Measurements from ENCODE around the gene MAG. TPM values are rescaled to one million over a fixed set of nuclear protein-coding genes. Genes with fewer than 3 reads are reported as not detected.

MAG gene
- total and polyA plus RNA-seq, 2 of the 8 experiments (the other 6 are each of a cell fraction or from before 2014, with no cell fraction given), result 0.20 to 1.3 TPM

- Histone ChIP-seq H2BK120ac (replicated peaks; ENCODE audit: low read depth, low read length) (no peak overlapping the region), H3K27ac (ENCODE audit: low read depth, low read length) (peak overlapping the region; percentile 93), H3K23me2 (ENCODE audit: low read depth, low read length) (no peaks in the 10 kb centered on the region; the same call in 1 of the 2 replicates), H4K5ac (ENCODE audit: insufficient read length, low read depth, low read length) (peak overlapping the region; percentile 13), H3K4me3 (ENCODE audit: extremely low read depth in 1 of 4, insufficient read depth in 2 of 4, low read depth in 3 of 4, low read length in 4 of 4) (peak overlapping the region; percentile 32 to 68 (median 59)), H3K79me2 (ENCODE audit: control insufficient read depth in 1 of 2, insufficient read depth in 2 of 2, low read length in 2 of 2) (0 out of 4 replicates have a peak, but pooled peaks cover 0 to 5% of the 10 kb centered on the region in 2 experiments), H3K9ac (replicated peaks in 1 of 4; ENCODE audit: extremely low read depth in 1 of 4, low read depth in 3 of 4, low read length in 3 of 4) (peak overlapping the region in 3 of 4 experiments; percentile 81 to 93 (median 85); a peak in 5 of 7 replicates), H2BK5ac (ENCODE audit: low read depth, low read length) (peak overlapping the region; percentile 75; the same call in 1 of the 2 replicates), H4K91ac (replicated peaks; ENCODE audit: insufficient read length, low read length) (no peak overlapping the region), H3K18ac (ENCODE audit: extremely low read depth, low read length) (no peak overlapping the region; the same call in 1 of the 2 replicates), H3K4me1 (replicated peaks in 1 of 4; ENCODE audit: control insufficient read depth in 3 of 4, insufficient read depth in 4 of 4, low read length in 3 of 4) (peaks cover 0 to 14% (median 8%) of the 10 kb centered on the region in 4 experiments; a peak in 5 of 7 replicates), H2BK15ac (ENCODE audit: low read length) (no peak overlapping the region), H4K20me1 (replicated peaks in 1 of 2; ENCODE audit: control insufficient read depth in 1 of 2, insufficient read depth in 2 of 2, low read length in 2 of 2) (peaks cover 2 to 18% of the 10 kb centered on the region in 2 experiments), H2BK12ac (ENCODE audit: low read depth, low read length) (no peak overlapping the region), H3K4me2 (ENCODE audit: insufficient read depth in 1 of 2, low read depth in 2 of 2, low read length in 2 of 2) (peak overlapping the region; percentile 0 to 83; a peak in 3 of 4 replicates), H3K4ac (replicated peaks; ENCODE audit: insufficient read length, low read depth, low read length) (no peak overlapping the region), H3K56ac (replicated peaks; ENCODE audit: insufficient read length, low read depth, low read length) (no peak overlapping the region), H2BK20ac (ENCODE audit: low read length) (no peak overlapping the region), H2AFZ (ENCODE audit: low read length) (no peak overlapping the region), H3K27me3 (replicated peaks in 1 of 4; ENCODE audit: control insufficient read depth in 3 of 4, extremely low read depth in 1 of 4, insufficient read depth in 3 of 4, low read length in 3 of 4) (no peaks in the 10 kb centered on the region), H3K36me3 (ENCODE audit: control insufficient read depth in 2 of 4, insufficient read depth in 4 of 4, low read length in 3 of 4) (peaks cover 13 to 36% (median 22%) of the 10 kb centered on the region in 4 experiments; a peak in 7 of 8 replicates), H3K14ac (ENCODE audit: insufficient read length) (no peak overlapping the region), H3K9me3 (ENCODE audit: insufficient read depth in 2 of 2, low read depth in 1 of 2, low read length in 1 of 2) (no peaks in the 10 kb centered on the region), H2AK5ac (ENCODE audit: low read depth, low read length) (no peak overlapping the region), H3K79me1 (ENCODE audit: low read depth, low read length) (peaks cover 6% of the 10 kb centered on the region; the same call in 1 of the 2 replicates), H4K8ac (ENCODE audit: extremely low read depth, insufficient read depth, low read length) (peak overlapping the region; percentile 92; the same call in 1 of the 2 replicates), H3K23ac (ENCODE audit: insufficient read length) (no peak overlapping the region)
- DNase-seq (ENCODE audit: low read depth in 1 of 2, low spot score in 2 of 2), result peak in 1 of 2 experiments; percentile 97
- FAIRE-seq, result no peak
- 4% methylated on average over 8 of the region's 66 CpGs; no CpG with 5 or more reads in 1 of the 2 experiments for WGBS, 2 experiments (ENCODE audit: extremely low coverage in 1 of 2, insufficient coverage in 1 of 2, insufficient read length in 1 of 2, insufficient replicate concordance in 2 of 2, low coverage in 1 of 2, low lambda C conversion rate in 2 of 2, missing lambda C conversion rate in 1 of 2)
- POLR2A ChIA-PET (ENCODE audit: partially characterized antibody), result interaction anchor here (0.6 to 10.5 kb wide), 6 partner anchors 11 to 146 kb away, joined by 3 to 146 read pairs (median 6); partner anchors contain the start of genes HAMP and LSR
- CTCF ChIA-PET (ENCODE audit: partially characterized antibody), result interaction anchor here (0.5 to 2.2 kb wide), 11 partner anchors 9 to 237 kb away, joined by 3 to 14 read pairs (median 3); partner anchors contain the start of gene MAG
- TF ChIP-seq E2F6 (IDR thresholded peaks at IDR 0.05) (no peak), TAF7 (optimal IDR thresholded peaks at IDR 0.05; ENCODE audit: borderline replicate concordance, low read depth, low read length) (peak; percentile 39), POLR2AphosphoS5 (IDR thresholded peaks at IDR 0.05; ENCODE audit: low read depth, low read length) (peak; percentile 72), TBP (IDR thresholded peaks at IDR 0.05; ENCODE audit: low read depth, low read length) (peak; percentile 75; the same call in 1 of the 2 replicates), TEAD4 (IDR thresholded peaks at IDR 0.05; ENCODE audit: low read depth, low read length) (peak; percentile 92), NRF1 (IDR thresholded peaks at IDR 0.05; ENCODE audit: low read depth, low read length) (no peak), CHD2 (IDR thresholded peaks at IDR 0.05; ENCODE audit: low read length) (no peak; the same call in 1 of the 2 replicates), TAF1 (IDR thresholded peaks at IDR 0.05; ENCODE audit: low read depth, low read length) (peak; percentile 65), CTBP2 (IDR thresholded peaks at IDR 0.05; ENCODE audit: borderline replicate concordance, insufficient read depth, insufficient read length, low read length) (no peak), SP1 (IDR thresholded peaks at IDR 0.05; ENCODE audit: low read depth, low read length) (0 out of 2 replicates have a peak, but pooled peaks have one; percentile 9), RFX5 (IDR thresholded peaks at IDR 0.05; ENCODE audit: borderline replicate concordance, low read depth, low read length) (no peak)
These were observed 22.4 kb upstream of the MAG start for GRCh38 chr19:35269438-35270117.

Measured in H1 (cell line).